Panc1 (cell line): ENCODE results near the gene FRK.

ENCODE experiments used
- CTCF ChIP-seq: fragments of 450-650 bp; IDR thresholded peaks from 2 replicates; pipeline ENCODE4 v1.5.1; 2017; ENCODE audit warnings: mild to moderate bottlenecking
- POLR2AphosphoS5 ChIP-seq: IDR thresholded peaks from 2 replicates; pipeline ENCODE4 v1.6.1; 2012; ENCODE audit warnings: mild to moderate bottlenecking, low read depth, low read length, moderate library complexity

DNA sequence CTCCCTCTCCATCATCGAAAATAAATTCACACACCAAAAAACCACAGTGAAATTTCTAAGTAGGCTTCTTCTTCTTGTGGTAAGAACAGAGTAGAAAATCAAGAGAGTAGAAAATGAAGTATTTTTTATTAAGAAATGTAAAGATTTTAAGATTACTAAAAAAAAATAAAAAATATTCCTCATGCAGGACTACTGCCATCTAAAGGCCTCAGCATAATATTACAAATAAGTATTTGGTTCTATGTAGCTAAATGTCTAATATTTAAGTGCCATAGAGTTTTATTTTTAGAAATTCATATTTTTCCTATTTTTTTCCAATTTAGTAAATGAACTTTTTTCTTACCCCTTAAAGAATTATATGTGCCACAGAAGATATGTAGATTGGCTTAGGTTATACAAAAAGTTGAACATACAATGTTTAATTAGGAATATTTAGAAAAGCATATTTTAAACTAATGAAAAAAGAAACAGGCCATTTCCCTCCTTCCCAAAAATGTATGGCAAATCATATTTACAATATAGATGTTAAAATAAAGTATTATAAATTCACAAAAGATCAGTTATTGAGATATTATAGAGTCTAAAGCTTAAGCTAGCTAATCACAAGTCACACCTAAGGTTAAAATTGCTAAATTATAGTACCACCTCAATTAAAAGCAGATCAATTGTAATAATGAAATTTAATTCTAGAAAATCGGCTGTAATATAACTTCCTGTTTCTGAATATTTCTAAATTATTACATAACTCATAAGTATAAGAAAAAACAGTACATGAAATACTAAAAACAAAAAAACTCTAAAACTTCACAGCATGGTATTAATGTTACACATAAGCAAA is 36.5 kb upstream of the FRK start:
- no peak for TF ChIP-seq POLR2AphosphoS5
- peak; percentile 69; the same call in 1 of the 2 replicates for TF ChIP-seq CTCF
